ENCODE results near the gene PHYKPL.

Gene PHYKPL

DNA sequence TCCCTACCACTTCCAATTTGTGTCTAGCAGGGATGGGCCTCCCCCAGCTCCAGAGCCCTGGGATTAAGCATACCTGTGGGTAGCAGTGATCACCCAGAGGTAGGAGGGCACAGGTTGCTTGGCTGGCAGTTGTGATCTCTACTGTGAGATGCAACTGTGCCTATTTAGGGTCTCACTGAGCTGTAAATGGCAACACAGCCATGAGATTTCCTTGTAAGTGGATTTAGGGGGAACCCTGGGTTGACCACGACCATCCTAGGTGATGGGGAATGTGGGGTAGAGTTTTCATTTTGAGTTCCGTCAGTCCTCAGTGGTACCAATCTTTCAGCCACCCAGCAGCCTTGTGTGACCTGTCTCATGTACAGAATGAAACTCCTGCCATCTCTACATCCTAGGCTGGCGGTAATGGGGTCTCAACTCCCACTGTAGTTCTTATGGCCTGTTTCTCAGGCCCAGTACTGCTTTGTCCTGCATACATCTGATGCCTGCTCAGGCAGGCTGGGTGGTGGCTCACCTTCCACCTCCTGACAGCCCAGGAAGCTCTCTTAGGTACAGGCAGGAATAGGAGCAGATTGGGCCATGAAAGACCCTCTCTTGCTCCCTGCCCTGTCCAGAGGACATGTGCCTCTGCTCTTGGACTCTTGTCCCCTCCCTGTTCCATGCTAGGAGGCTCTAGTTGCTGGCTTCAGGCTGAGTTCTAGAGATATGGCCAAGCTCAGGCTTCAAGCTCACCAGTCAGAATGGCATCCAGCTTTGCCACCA lies 20.2 kb downstream of the PHYKPL start:
- no peak overlapping the region for H3K4me3 ChIP-seq (ENCODE audit: control insufficient read depth, low read depth, low read length)
- no peak for DNase-seq (ENCODE audit: low read depth)
- TF ChIP-seq, protein P1, sequence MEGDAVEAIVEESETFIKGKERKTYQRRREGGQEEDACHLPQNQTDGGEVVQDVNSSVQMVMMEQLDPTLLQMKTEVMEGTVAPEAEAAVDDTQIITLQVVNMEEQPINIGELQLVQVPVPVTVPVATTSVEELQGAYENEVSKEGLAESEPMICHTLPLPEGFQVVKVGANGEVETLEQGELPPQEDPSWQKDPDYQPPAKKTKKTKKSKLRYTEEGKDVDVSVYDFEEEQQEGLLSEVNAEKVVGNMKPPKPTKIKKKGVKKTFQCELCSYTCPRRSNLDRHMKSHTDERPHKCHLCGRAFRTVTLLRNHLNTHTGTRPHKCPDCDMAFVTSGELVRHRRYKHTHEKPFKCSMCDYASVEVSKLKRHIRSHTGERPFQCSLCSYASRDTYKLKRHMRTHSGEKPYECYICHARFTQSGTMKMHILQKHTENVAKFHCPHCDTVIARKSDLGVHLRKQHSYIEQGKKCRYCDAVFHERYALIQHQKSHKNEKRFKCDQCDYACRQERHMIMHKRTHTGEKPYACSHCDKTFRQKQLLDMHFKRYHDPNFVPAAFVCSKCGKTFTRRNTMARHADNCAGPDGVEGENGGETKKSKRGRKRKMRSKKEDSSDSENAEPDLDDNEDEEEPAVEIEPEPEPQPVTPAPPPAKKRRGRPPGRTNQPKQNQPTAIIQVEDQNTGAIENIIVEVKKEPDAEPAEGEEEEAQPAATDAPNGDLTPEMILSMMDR (conservative IDR thresholded peaks at IDR 0.05; ENCODE audit: control insufficient read depth, insufficient read depth, low read depth, low read length), result no peak

DNA sequence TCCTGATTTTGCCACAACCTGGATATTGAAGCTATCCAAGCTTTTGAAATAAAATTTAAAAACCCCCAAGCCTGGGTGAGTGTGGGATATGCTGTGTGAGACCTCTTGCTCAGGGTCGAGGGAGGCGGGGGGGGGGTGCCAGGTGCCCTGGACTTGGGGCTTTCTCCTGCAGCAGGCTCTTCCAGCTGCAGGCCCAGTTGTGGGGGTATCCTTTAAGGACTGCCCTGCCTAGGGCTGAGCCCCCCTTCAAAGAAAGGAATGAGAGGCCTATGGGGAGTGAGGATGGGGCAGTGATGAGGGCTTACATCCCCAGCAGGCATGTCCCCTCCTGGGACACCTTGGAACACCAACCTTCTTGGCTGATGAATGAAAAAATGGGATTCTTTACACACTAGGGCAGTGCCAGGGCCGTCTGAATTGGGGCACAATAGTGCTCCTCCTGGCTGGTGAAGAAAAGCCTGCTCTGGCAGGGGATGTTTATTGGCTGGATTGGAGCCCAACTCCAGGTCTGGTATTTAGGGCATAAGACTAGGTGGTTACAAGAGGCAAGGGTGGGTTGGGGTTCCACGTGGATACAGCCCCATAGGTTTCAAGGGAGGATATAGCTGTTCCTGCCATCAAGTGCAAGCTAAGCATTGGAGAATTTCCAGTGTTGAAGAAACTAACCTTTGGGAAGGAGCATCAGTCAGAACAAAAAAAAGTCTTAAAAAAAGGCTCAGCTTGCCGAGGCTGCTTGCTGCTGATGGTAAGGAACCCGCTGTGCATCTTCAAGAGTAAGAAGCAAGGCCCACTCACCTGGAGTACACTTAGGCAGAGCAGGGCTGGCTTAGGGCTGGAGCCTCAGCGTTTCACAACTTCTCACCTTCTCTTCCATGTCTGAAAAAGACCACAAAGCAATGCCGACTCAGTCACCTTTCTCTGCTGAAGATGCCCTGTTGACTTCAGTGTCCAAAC lies 21.2 kb downstream of the PHYKPL start:
- H3K4me3 ChIP-seq (ENCODE audit: control insufficient read depth, low read depth, low read length), result no peak overlapping the region
- no peak for DNase-seq (ENCODE audit: low read depth)
- TF ChIP-seq, protein P1 (conservative IDR thresholded peaks at IDR 0.05; ENCODE audit: control insufficient read depth, insufficient read depth, low read depth, low read length), result no peak

DNA sequence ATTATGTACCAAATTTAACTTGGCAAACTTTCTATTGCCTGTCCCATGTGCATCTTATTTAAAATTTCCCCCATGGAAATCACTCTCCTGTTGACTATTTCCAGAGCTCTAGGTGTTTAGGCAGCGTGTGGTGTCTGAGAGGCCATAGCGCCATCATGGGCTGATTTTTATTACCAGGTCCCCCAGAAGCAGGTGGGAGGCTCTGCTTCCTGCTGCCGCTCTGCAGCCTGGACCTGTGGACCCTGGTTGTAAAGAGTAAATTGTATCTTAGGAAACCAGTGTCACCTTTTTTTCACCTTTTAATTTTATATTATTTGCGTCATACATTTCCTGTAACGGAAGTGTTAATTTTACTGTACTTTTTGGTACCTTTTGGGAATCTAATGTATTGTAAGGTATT lies 21.9 kb downstream of the PHYKPL start:
- TF ChIP-seq, protein P1 (conservative IDR thresholded peaks at IDR 0.05; ENCODE audit: control insufficient read depth, insufficient read depth, low read depth, low read length), result no peak
- no peak overlapping the region for H3K4me3 ChIP-seq (ENCODE audit: control insufficient read depth, low read depth, low read length)
- no peak for DNase-seq (ENCODE audit: low read depth)

DNA sequence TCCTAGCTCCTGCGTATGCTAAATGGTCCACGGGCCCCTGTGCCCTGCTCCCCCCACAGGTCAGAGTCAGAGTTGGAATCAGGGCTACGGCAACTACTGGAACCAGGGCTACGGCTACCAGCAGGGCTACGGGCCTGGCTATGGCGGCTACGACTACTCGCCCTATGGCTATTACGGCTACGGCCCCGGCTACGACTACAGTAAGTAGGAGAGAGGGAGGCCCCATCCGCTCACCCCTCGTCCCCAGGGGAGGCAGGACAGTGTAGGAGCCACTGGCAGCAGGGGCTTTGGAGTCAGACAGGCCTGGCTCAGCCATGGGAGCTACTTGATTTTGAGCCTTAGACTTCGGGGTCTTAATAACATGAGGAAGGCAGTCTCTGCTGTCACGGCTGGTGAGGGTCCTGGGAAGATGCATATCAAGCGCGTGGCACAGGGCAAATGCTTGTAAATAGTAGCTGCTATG lies 22.5 kb downstream of the PHYKPL start:
- no peak for DNase-seq (ENCODE audit: low read depth)
- H3K4me3 ChIP-seq (ENCODE audit: control insufficient read depth, low read depth, low read length), result no peak overlapping the region
- TF ChIP-seq, protein P1 (conservative IDR thresholded peaks at IDR 0.05; ENCODE audit: control insufficient read depth, insufficient read depth, low read depth, low read length), result no peak

DNA sequence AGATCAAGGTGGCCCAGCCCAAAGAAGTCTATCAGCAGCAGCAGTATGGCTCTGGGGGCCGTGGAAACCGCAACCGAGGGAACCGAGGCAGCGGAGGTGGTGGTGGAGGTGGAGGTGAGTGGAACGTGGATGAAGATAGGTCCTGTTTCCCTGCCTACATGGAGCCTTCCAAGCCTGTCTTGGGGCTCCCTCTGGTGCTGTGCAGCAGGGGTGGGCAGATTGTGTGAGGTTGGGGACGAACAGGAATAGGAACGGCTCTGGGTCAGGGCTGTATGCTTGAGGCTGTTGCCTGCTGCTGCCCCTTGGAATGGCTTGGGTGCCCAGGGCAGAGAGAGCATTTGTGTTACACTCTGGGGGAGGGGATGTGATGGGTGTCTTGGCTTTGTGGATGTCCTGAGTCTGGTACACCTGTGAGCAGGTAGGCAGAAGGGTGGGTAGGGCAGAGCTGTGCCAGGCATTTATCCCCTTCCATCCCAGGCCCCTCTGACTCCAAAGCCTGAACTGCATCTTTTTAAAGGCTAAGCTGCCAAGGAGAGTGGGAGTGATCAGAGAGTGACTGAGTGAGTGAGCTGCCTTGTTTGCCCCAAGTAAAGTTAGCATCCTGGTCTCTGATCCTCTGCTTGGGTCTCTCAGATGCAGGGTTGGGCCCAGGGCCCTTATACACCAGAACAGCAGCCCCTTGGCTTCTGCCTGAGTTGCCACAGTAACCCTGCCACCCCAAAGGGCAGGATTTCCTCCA lies 23.1 kb downstream of the PHYKPL start:
- TF ChIP-seq, protein P1 (conservative IDR thresholded peaks at IDR 0.05; ENCODE audit: control insufficient read depth, insufficient read depth, low read depth, low read length), result no peak
- DNase-seq (ENCODE audit: low read depth), result no peak
- H3K4me3 ChIP-seq (ENCODE audit: control insufficient read depth, low read depth, low read length), result no peak overlapping the region

DNA sequence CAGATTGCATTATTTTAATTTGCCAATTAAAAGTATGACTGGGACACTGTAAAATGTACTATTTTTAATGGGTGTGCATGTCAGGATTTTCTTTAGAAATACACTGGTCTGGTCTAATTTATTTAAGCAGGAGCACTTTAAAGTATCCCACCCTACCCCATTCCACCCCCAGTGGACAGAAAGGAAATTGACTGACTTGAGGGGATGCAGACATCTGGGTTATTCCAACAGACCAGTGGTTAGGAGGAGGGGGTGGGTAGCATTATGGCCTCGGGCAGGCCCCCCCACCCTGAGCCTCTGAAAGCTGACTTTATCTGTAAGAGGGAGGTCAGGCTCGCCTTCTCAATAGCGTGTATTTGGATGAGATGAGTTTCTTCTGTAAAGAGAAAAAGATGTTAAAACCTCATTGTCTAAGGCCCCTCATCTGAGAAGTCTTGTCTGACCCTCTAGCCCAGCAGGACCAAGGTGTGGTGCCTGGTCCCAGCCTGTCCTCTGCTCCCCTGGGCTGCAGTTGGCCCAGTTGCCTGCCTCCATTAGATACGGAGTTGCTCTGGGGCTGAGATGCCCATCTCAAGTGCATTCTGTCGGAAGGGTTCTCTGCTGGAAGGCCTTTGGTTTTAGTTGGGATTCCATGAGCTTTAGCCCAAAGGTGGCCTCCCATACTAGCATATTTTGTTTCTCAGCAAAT lies 23.9 kb downstream of the PHYKPL start:
- TF ChIP-seq, protein P1 (conservative IDR thresholded peaks at IDR 0.05; ENCODE audit: control insufficient read depth, insufficient read depth, low read depth, low read length), result peak; percentile 22
- DNase-seq (ENCODE audit: low read depth), result no peak
- H3K4me3 ChIP-seq (ENCODE audit: control insufficient read depth, low read depth, low read length), result no peak overlapping the region

Measured in fibroblast of mammary gland (primary cell).